NB4 (cell line): ENCODE data around the gene STAT5B.

ENCODE experiments used
- POLR2A ChIP-seq: IDR thresholded peaks from 2 replicates; pipeline ENCODE4 v1.6.1; 2011; ENCODE audit warnings: mild to moderate bottlenecking; ENCODE audit not compliant: insufficient read length; ENCODE audit errors: extremely low read depth
- TF ChIP-seq, protein P1 (sequence below): IDR thresholded peaks from one replicate; pipeline ENCODE4 v1.5.1; 2012; ENCODE audit warnings: low read depth, low read length

DNA sequence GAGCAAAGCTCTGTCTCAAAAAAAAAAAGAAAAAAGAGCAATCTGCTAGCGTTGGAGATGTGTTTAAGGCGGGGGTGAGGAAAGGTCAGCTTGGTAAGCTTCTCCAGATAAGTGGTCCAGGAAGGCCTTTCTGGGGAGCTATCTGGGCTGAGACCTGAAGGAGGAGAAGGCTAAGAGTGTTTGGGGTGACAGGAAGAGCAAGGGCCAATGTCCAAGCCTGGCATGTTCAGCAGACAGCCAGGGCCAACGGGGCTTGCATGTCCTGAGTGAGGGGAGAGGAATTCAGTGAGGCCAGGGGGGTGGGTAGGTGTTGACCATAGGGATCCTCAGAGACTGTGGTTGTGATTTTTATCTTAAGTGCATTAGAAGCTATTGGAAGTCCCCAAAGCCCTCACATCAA lies 27.5 kb upstream of the STAT5B start:
- TF ChIP-seq POLR2A = no peak
- TF ChIP-seq, protein P1, sequence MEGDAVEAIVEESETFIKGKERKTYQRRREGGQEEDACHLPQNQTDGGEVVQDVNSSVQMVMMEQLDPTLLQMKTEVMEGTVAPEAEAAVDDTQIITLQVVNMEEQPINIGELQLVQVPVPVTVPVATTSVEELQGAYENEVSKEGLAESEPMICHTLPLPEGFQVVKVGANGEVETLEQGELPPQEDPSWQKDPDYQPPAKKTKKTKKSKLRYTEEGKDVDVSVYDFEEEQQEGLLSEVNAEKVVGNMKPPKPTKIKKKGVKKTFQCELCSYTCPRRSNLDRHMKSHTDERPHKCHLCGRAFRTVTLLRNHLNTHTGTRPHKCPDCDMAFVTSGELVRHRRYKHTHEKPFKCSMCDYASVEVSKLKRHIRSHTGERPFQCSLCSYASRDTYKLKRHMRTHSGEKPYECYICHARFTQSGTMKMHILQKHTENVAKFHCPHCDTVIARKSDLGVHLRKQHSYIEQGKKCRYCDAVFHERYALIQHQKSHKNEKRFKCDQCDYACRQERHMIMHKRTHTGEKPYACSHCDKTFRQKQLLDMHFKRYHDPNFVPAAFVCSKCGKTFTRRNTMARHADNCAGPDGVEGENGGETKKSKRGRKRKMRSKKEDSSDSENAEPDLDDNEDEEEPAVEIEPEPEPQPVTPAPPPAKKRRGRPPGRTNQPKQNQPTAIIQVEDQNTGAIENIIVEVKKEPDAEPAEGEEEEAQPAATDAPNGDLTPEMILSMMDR = no peak
